Nephron (organoid): ENCODE results near the gene ARNT2.
"Not testable (repeated sequence)": the region's sequence is repeated elsewhere in the genome, so short reads cannot be mapped to it uniquely, and the experiment has no call there.

Source experiments
- H3K27ac Mint-ChIP-seq, 3 experiments: 2 replicates each; pipeline ENCODE4 v1.8.0; 2020; ENCODE audit warnings: mixed read lengths in 3 of 3, mild to moderate bottlenecking in 2 of 3, moderate library complexity in 1 of 3
- H3K27me3 Mint-ChIP-seq: 2 replicates; pipeline ENCODE4 v1.8.0; 2021; ENCODE audit warnings: low read depth, mild to moderate bottlenecking, moderate library complexity, mixed read lengths
- H3K36me3 Mint-ChIP-seq: 2 replicates; pipeline ENCODE4 v1.8.0; 2020; ENCODE audit warnings: low read depth, mixed read lengths
- H3K4me1 Mint-ChIP-seq: 2 replicates; pipeline ENCODE4 v1.8.0; 2020; ENCODE audit warnings: mixed read lengths
- H3K4me3 Mint-ChIP-seq, 3 experiments: 2 replicates each; pipeline ENCODE4 v1.8.0; 2020; ENCODE audit warnings: mild to moderate bottlenecking in 3 of 3, mixed read lengths in 3 of 3, moderate library complexity in 2 of 3
- H3K9me3 Mint-ChIP-seq: 2 replicates; pipeline ENCODE4 v1.8.0; 2020; ENCODE audit warnings: mixed read lengths
- CTCF ChIP-seq, 3 experiments: fragments of 200-600 bp; sonication (generic); IDR thresholded peaks; one replicate each; pipeline ENCODE4 v1.5.0; 2021; ENCODE audit warnings: antibody characterized with exemption in 3 of 3; ENCODE audit not compliant: unreplicated experiment in 3 of 3

Gene ARNT2

DNA sequence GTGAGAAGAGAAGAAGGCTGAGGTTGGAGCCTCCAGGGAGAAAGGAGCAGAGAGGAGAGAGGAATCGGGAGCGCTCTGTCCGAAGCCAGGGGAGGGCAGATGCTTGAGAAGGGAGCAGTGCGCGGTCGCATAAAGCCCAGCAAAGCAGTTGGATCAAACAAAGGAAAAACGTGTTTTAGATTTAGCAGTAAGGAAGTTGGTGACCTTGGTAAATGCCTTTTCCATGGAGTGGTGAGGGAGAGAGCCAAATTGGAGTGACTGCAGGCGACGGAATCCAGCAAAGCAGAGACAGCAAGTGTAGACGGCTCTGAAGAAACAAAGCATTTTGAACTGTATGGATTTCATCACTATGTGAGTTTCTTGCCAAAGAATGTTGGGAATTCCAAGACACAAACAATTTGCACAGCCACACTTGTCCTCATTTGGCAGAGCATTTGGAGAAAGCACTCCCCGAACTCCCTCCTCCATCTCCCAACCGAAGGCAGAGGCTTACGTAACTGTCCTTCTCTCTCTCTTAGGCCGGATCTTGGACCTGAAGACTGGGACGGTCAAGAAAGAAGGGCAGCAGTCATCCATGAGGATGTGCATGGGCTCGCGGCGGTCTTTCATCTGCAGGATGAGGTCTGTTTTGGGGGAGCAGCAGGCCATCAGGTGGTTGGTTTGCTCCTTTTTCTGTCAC, 103.6 kb downstream of the ARNT2 start:
- peaks cover 17% of the 10 kb centered on the region for H3K4me1 Mint-ChIP-seq
- peaks cover 21% of the 10 kb centered on the region for H3K36me3 Mint-ChIP-seq
- no peak overlapping the region for H3K4me3 Mint-ChIP-seq
- TF ChIP-seq CTCF (IDR thresholded peaks at IDR 0.05; ENCODE audit: unreplicated experiment in 3 of 3): no peak
- no peaks in the 10 kb centered on the region for H3K27me3 Mint-ChIP-seq
- peaks cover 9% of the 10 kb centered on the region for H3K9me3 Mint-ChIP-seq
- H3K27ac Mint-ChIP-seq: no peak overlapping the region

- H3K27ac Mint-ChIP-seq: no peak overlapping the region
- TF ChIP-seq CTCF (IDR thresholded peaks at IDR 0.05; ENCODE audit: unreplicated experiment in 3 of 3): no peak
- H3K27me3 Mint-ChIP-seq: no peaks in the 10 kb centered on the region
- H3K9me3 Mint-ChIP-seq: peaks cover 9% of the 10 kb centered on the region
- H3K4me1 Mint-ChIP-seq: peaks cover 7% of the 10 kb centered on the region
- H3K4me3 Mint-ChIP-seq: no peak overlapping the region
- peaks cover 26% of the 10 kb centered on the region for H3K36me3 Mint-ChIP-seq
Measured at GRCh38 chr15:80508783-80509182, 104.6 kb downstream of the ARNT2 start.

DNA sequence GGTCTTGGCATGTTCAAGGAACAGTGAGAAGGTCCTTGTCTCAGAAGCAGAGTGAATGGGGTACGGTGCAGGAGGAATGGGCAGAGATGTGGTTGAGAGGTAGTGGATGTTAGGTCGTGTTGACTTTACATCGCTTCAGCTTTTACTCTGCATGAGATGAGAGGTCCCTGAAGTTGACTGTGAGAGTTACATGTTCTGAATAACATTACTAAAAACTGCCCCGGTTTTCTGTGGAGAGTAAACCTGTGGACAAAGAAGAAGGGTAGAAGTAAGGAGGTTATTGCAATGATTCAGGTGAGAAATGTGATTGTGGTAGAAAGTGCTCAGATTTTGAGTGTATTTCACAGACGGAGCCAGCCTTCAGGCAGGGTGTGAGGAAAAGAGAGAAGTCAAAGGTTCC, 105.6 kb downstream of the ARNT2 start:
- Mint-ChIP-seq H3K36me3 (peaks cover 36% of the 10 kb centered on the region), H3K9me3 (peaks cover 11% of the 10 kb centered on the region), H3K4me3 (no peak overlapping the region), H3K27me3 (no peaks in the 10 kb centered on the region), H3K4me1 (no peaks in the 10 kb centered on the region), H3K27ac (no peak overlapping the region)
- TF ChIP-seq CTCF (IDR thresholded peaks at IDR 0.05; ENCODE audit: unreplicated experiment in 3 of 3): no peak

DNA sequence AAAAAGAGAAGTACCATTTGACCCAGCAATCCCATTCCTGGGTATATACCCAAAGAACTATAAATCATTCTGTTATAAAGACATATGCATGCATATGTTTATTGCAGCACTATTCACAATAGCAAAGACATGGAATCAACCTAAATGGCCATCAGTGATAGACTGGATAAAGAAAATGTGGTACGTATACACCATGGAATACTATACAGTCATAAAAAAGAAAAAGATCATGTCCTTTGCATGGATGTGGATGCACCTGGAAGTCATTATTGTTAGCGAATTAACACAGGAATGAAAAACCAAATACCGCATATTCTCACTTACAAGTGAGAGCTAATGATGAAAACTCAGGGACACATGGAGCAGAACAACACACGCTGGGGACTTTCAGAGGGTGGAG, 106.8 kb downstream of the ARNT2 start:
- not testable (repeated sequence) for H3K4me1 Mint-ChIP-seq, H3K27ac Mint-ChIP-seq, H3K27me3 Mint-ChIP-seq, H3K4me3 Mint-ChIP-seq
- Mint-ChIP-seq H3K9me3 (peaks cover 20% of the 10 kb centered on the region), H3K36me3 (peaks cover 48% of the 10 kb centered on the region)

DNA sequence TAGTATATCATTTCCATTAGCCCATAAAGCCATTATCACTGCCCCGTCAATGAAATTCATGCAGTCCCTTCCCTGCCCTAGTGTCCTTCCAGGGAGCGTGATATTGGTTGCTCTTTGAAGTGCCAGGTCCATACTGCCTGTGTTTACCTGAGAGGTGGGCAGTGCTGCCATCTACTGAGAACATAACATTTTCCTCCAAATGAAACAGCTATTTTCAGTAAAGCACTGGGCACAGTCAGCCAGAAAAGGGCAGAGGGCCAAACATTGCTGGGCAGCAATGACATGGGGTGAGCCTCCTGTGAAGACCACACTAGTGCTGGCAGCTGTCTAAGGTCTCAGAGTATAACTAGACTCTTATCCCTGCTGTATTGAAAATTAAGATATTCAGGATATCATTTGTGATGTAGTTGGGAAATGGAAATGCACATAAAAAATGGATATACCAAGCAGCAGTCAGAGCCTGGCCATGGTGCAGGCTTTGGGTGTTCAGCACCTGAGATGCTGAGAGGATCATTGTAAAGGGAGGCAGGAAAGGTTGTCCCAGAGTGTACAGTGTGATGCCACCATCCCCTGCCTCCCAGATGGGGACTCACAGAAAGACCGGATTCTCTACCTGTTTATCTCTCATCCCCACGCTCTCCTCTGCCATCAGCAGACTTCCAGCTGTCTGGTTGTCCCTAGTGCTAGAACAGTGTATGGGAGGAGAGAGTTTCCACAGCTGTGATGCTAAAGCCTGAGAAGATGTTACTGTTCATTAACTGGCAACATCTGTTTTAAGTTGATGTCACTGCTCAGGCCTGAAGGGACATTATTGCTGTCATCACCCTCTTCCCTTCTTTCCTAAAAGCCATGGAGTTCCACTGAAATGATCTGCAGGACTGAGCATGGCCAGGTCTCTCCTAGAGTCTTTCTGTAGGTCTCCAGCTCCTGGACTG, 108.8 kb downstream of the ARNT2 start:
- no peak overlapping the region for H3K27ac Mint-ChIP-seq
- peaks cover 68% of the 10 kb centered on the region for H3K36me3 Mint-ChIP-seq
- no peak overlapping the region for H3K4me3 Mint-ChIP-seq
- H3K4me1 Mint-ChIP-seq: no peaks in the 10 kb centered on the region
- peaks cover 36% of the 10 kb centered on the region for H3K9me3 Mint-ChIP-seq
- H3K27me3 Mint-ChIP-seq: no peaks in the 10 kb centered on the region
- peak in 1 of 3 experiments; percentile 10 for TF ChIP-seq CTCF (IDR thresholded peaks at IDR 0.05; ENCODE audit: unreplicated experiment in 3 of 3)

DNA sequence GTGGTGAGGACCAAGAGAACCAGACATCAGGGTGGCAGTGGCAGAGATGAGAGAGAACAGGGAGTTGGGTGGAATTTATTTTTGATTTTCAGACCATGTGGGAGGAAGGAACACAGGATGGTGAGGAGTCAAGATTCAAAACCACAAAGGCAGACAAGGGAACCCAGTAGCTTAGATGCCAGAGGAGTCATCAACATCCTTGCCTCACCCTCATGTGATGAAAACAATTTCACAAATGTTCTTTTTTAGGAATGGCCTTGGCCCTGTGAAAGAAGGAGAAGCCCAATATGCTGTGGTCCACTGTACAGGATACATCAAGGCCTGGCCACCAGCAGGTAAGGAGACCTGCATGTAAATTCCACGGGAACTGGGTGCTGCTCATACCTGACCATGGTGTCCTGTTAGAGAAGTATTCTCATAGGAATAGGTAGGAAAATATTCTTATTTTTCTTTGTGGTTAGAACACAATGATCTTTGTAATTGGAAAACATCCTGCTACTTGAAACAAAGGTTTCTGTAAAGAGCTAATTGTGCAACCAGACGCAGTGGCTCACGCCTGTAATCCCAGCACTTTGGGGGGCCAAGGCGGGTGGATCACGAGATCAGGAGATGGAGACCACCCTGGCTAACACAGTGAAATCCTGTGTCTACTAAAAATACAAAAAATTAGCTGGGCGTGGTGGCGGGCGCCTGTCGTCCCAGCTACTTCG, 110.0 kb downstream of the ARNT2 start:
- no peak for TF ChIP-seq CTCF (IDR thresholded peaks at IDR 0.05; ENCODE audit: unreplicated experiment in 3 of 3)
- H3K36me3 Mint-ChIP-seq: peaks cover 77% of the 10 kb centered on the region
- no peaks in the 10 kb centered on the region for H3K27me3 Mint-ChIP-seq
- peaks cover 36% of the 10 kb centered on the region for H3K9me3 Mint-ChIP-seq
- no peak overlapping the region for H3K27ac Mint-ChIP-seq
- no peaks in the 10 kb centered on the region for H3K4me1 Mint-ChIP-seq
- H3K4me3 Mint-ChIP-seq: no peak overlapping the region
